Psoas muscle (tissue), 8 donors: ENCODE results near the gene SCAMP2. TPM values are rescaled to one million over a fixed set of nuclear protein-coding genes. Genes with fewer than 3 reads are reported as not detected.

Experiments used
- ATAC-seq, 4 donors: fragments of 200-7000 bp; cut with Tn5 transposase; one replicate each; pipeline ENCODE4 v1.9.1; 2020; ENCODE audit warnings: moderate library complexity in 3 of 4, mild to moderate bottlenecking in 2 of 4
- DNase-seq, 2 donors: peaks; one replicate each; pipeline ENCODE4 v3.0.0-alpha.2; 2020
- H3K27ac ChIP-seq: fragments of 200-600 bp; one replicate; pipeline ENCODE4 v1.8.0; 2022
- H3K27me3 ChIP-seq, 3 donors: fragments of 200-600 bp in 1 of 3; one replicate each; pipeline versions ENCODE4 v1.6.1 to v1.8.0; 2013 to 2022; ENCODE audit warnings: low read length in 2 of 3, mild to moderate bottlenecking in 2 of 3, moderate library complexity in 1 of 3; ENCODE audit not compliant: insufficient read depth in 3 of 3
- H3K36me3 ChIP-seq, 2 donors: fragments of 200-600 bp in 1 of 2; one replicate each; pipeline versions ENCODE4 v1.6.1 to v1.8.0; 2013 to 2022; ENCODE audit warnings: low read depth in 1 of 2, mild to moderate bottlenecking in 1 of 2, moderate library complexity in 1 of 2; ENCODE audit not compliant: insufficient read depth in 1 of 2
- H3K4me1 ChIP-seq: fragments of 200-600 bp; one replicate; pipeline ENCODE4 v1.8.0; 2022
- H3K4me3 ChIP-seq: fragments of 200-600 bp; one replicate; pipeline ENCODE4 v1.8.0; 2022; ENCODE audit warnings: mild to moderate bottlenecking
- H3K9me3 ChIP-seq: fragments of 200-600 bp; one replicate; pipeline ENCODE4 v1.8.0; 2022
- CTCF ChIP-seq: fragments of 200-600 bp; IDR thresholded peaks from one replicate; pipeline ENCODE4 v1.8.0; 2022; ENCODE audit warnings: antibody characterized with exemption
- WGBS, 3 donors: extraction: QIAGEN DNeasy Blood & Tissue Kit; methylation state at CpG; one replicate each; pipeline versions ENCODE4 v1.1.6 to v1.1.7; 2013; 5-methylcytosine and 5-hydroxymethylcytosine counted together
- intact Hi-C, 2 donors: fragments of 100-400 bp; cut with DNase I; formaldehyde crosslinking; loops; one replicate each; pipeline versions ENCODE4 v1.11.0 to v1.14.2; 2022
- polyA plus RNA-seq, 3 donors: library from polyadenylated mRNA; stranded (reverse); fragments of 200-250 nt; gene quantifications; one replicate each; pipeline ENCODE4 v1.2.3, GENCODE V29; 2013
- total RNA-seq, 4 donors: library from RNA; stranded (reverse); fragmentation: NEBNext Ultra II Directional in 2 of 4; extraction: Animal tissue kit (Norgen Biotek cat#: 25700) in 2 of 4; gene quantifications; one replicate each; pipeline versions ENCODE4 v1.2.1 to v1.2.4, GENCODE V29; 2021 to 2023
- donor health status: healthy with polysubstance abuse.
- donor health status: DM: no; HTN: no; CAD: no; lungs with moderate emphysema.
- donor health status: Bipolar disorder and iron deficiency.
- donor health status: healthy.
- donor health status: DM: yes; HTN: yes; CAD: no.
- donor health status: DM: no; HTN: no; CAD: no.
- donor health status: DM: no; HTN: no; CAD: no.
- donor health status: DM: yes; HTN: yes; CAD: no.

The SCAMP2 gene
- total and polyA plus RNA-seq, 7 donors, result 32.1 to 73.6 (median 48.6) TPM

GRCh38 chr15:74856537-74856936 lies 16.6 kb downstream of the SCAMP2 start:
- Histone ChIP-seq H3K36me3 (peaks cover 0 to 30% of the 10 kb centered on the region in 2 donors), H3K27me3 (no peaks in the 10 kb centered on the region), H3K27ac (peak overlapping the region; percentile 41), H3K9me3 (no peaks in the 10 kb centered on the region), H3K4me1 (peaks cover 42% of the 10 kb centered on the region), H3K4me3 (no peak overlapping the region)
- 94 to 96% (median 94%) methylated on average over 1 of the region's 1 CpG for WGBS, 3 donors
- ATAC-seq, result no peak
- no peak for TF ChIP-seq CTCF
- intact Hi-C loops, result loop anchor here in 1 of 2 donors (5.0 kb wide), 1 partner anchor 46 kb away; no protein-coding TSS in a partner anchor
- DNase-seq, result no peak

GRCh38 chr15:74855857-74856256 lies 17.3 kb downstream of the SCAMP2 start:
- intact Hi-C loops, result loop anchor here in 1 of 2 donors (5.0 kb wide), 1 partner anchor 46 kb away; no protein-coding TSS in a partner anchor
- no peak for TF ChIP-seq CTCF
- 32 to 52% (median 44%) methylated on average over 2 of the region's 2 CpGs for WGBS, 3 donors
- Histone ChIP-seq H3K4me3 (no peak overlapping the region), H3K27ac (peak overlapping the region; percentile 41), H3K36me3 (peaks cover 0 to 36% of the 10 kb centered on the region in 2 donors), H3K27me3 (no peaks in the 10 kb centered on the region), H3K9me3 (no peaks in the 10 kb centered on the region), H3K4me1 (peaks cover 42% of the 10 kb centered on the region)
- ATAC-seq (peak; percentile 80 to 85 (median 83)), DNase-seq (peak in 1 of 2 donors; percentile 78)

GRCh38 chr15:74854453-74855022 lies 18.6 kb downstream of the SCAMP2 start:
- no peak overlapping the region for H3K4me3 ChIP-seq
- 57 to 85% (median 59%) methylated on average over 13 of the region's 13 CpGs for WGBS, 3 donors
- intact Hi-C loops, result loop anchor here in 1 of 2 donors (5.0 kb wide), 1 partner anchor 48 kb away; no protein-coding TSS in a partner anchor
- H3K27me3 ChIP-seq, result no peaks in the 10 kb centered on the region
- no peaks in the 10 kb centered on the region for H3K9me3 ChIP-seq
- no peak overlapping the region for H3K27ac ChIP-seq
- peaks cover 29% of the 10 kb centered on the region for H3K4me1 ChIP-seq
- no peak for DNase-seq
- no peak for ATAC-seq
- TF ChIP-seq CTCF, result no peak
- peaks cover 0 to 50% of the 10 kb centered on the region in 2 donors for H3K36me3 ChIP-seq

- no peak overlapping the region for H3K27ac ChIP-seq
- DNase-seq (no peak), ATAC-seq (no peak)
- 93 to 95% (median 94%) methylated on average over 7 of the region's 7 CpGs for WGBS, 3 donors
- H3K9me3 ChIP-seq, result no peaks in the 10 kb centered on the region
- H3K36me3 ChIP-seq, result peaks cover 0 to 75% of the 10 kb centered on the region in 2 donors
- no peak overlapping the region for H3K4me3 ChIP-seq
- no peaks in the 10 kb centered on the region for H3K27me3 ChIP-seq
- no peak for TF ChIP-seq CTCF
- peaks cover 34% of the 10 kb centered on the region for H3K4me1 ChIP-seq
- intact Hi-C loops, result no loop called here
Observed at GRCh38 chr15:74851960-74852359, 21.2 kb downstream of the SCAMP2 start.

- Histone ChIP-seq H3K27ac (no peak overlapping the region), H3K4me1 (peaks cover 20% of the 10 kb centered on the region), H3K27me3 (no peaks in the 10 kb centered on the region), H3K9me3 (no peaks in the 10 kb centered on the region), H3K36me3 (peaks cover 0 to 90% of the 10 kb centered on the region in 2 donors), H3K4me3 (no peak overlapping the region)
- no peak for DNase-seq
- 98 to 99% (median 98%) methylated on average over 4 of the region's 4 CpGs for WGBS, 3 donors
- TF ChIP-seq CTCF, result no peak
- intact Hi-C loops, result no loop called here
- ATAC-seq, result no peak
Observed at GRCh38 chr15:74850393-74850792, 22.8 kb downstream of the SCAMP2 start.
